Astrocyte of the spinal cord (primary cell): ENCODE data around the gene PREX1.

Experiments
- DNase-seq: peaks from one replicate; pipeline ENCODE4 v3.0.0; 2011; ENCODE audit warnings: low read depth, low spot score
- H3K4me3 ChIP-seq: 2 replicates; pipeline ENCODE4 v1.5.1; 2011; ENCODE audit warnings: low read depth, mild to moderate bottlenecking, low read length, moderate library complexity
- CTCF ChIP-seq: IDR thresholded peaks from 2 replicates; pipeline ENCODE4 v1.5.1; 2012; ENCODE audit warnings: low read depth, mild to moderate bottlenecking, low read length, inconsistent platforms
- in situ Hi-C: cut with HindIII; loops from 2 replicates; pipeline ENCODE4 v1.10.0; 2017; ENCODE audit warnings: low sequenced_read_pairs

Gene PREX1

GRCh38 chr20:48711696-48712464 is 115.9 kb downstream of the PREX1 start:
- in situ Hi-C loops = no loop called here
- DNase-seq = no peak
- no peak for TF ChIP-seq CTCF
- no peak overlapping the region for H3K4me3 ChIP-seq

- no peak for DNase-seq
- in situ Hi-C loops = no loop called here
- TF ChIP-seq CTCF = no peak
- H3K4me3 ChIP-seq = no peak overlapping the region
Observed at GRCh38 chr20:48711044-48711428, 116.8 kb downstream of the PREX1 start.

GRCh38 chr20:48710341-48711043 is 117.3 kb downstream of the PREX1 start:
- in situ Hi-C loops = no loop called here
- no peak for DNase-seq
- no peak for TF ChIP-seq CTCF

GRCh38 chr20:48709744-48710143 is 118.1 kb downstream of the PREX1 start:
- no peak for TF ChIP-seq CTCF
- in situ Hi-C loops = no loop called here
- H3K4me3 ChIP-seq = no peak overlapping the region
- no peak for DNase-seq

More at GRCh38 chr20:48710341-48711043, 117.3 kb downstream of the PREX1 start:
- H3K4me3 ChIP-seq = no peak overlapping the region

GRCh38 chr20:48709058-48709691 is 118.6 kb downstream of the PREX1 start:
- in situ Hi-C loops = no loop called here
- no peak overlapping the region for H3K4me3 ChIP-seq
- no peak for DNase-seq
- no peak for TF ChIP-seq CTCF

- no peak for TF ChIP-seq CTCF
- DNase-seq = no peak
- in situ Hi-C loops = no loop called here
- H3K4me3 ChIP-seq = no peak overlapping the region
Observed at GRCh38 chr20:48708630-48709029, 119.2 kb downstream of the PREX1 start.
